Heart left ventricle (tissue), 13 donors: ENCODE data around the gene DOCK7.

ENCODE experiments used
- POLR2A ChIP-seq, 2 donors: fragments of 450-650 bp; IDR thresholded peaks; one replicate each; pipeline ENCODE4 v1.6.1; 2017; ENCODE audit warnings: antibody characterized with exemption in 2 of 2, mild to moderate bottlenecking in 2 of 2, moderate library complexity in 2 of 2
- TF ChIP-seq, protein P1 (sequence below), 12 donors: fragments of 200-600 bp; sonication (generic) in 4 of 12; IDR thresholded peaks; one replicate each; pipeline versions ENCODE4 v1.5.0 to v1.8.0; 2018 to 2022; ENCODE audit warnings: antibody characterized with exemption in 12 of 12, mild to moderate bottlenecking in 5 of 12
- donor health status: ischemic (EF 13 %, LVEDD 7.1; RV severe dilation, severe dysfunction).
- donor health status: DM: no; HTN: yes; CAD: no.
- donor health status: DM: no; HTN: no; CAD: no.
- donor health status: ischemic (EF 25% LVEDD 6.9; RV normal size, moderate dysfunction).
- donor health status: ischemic (EF 25% LVEDD 5.7; RV mildly dilated, moderate dysfunction).
- donor health status: ischemic (EF 35%, LVEDD 5.7; RV mildly dilated, moderate dysfunction).
- donor health status: nonischemic (EF 11% LVEDD 7.7; RV severe dilation, severe dysfunction).
- donor health status: DM: yes; HTN: yes; CAD: no.
- donor health status: PGD.
- donor health status: ischemic (EF 29% LVEDD 5.4; RV normal size, mild dysfunction).
- donor health status: nonischemic (EF 23%, LVEDD 6.1; RV moderate dilation, normal function).

DNA sequence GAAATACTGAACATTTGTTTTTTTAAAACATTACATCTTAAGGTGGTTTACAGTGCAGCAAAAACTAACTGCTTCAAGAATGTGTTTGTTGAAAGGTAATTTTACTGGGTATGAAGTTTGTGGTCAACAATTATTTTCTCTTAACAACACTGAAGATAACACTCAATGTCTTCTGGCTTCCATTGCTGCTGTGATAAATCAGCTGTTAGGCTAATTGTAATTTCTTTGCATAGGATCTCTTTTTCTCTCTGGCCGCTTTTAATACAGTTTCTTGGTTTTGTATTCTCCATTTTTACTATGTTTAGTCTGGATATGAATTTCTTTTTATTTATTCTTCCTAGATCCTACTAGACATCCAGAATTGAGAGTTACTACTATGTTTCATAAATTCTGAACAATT lies 44.9 kb downstream of the DOCK7 start:
- TF ChIP-seq, protein P1, sequence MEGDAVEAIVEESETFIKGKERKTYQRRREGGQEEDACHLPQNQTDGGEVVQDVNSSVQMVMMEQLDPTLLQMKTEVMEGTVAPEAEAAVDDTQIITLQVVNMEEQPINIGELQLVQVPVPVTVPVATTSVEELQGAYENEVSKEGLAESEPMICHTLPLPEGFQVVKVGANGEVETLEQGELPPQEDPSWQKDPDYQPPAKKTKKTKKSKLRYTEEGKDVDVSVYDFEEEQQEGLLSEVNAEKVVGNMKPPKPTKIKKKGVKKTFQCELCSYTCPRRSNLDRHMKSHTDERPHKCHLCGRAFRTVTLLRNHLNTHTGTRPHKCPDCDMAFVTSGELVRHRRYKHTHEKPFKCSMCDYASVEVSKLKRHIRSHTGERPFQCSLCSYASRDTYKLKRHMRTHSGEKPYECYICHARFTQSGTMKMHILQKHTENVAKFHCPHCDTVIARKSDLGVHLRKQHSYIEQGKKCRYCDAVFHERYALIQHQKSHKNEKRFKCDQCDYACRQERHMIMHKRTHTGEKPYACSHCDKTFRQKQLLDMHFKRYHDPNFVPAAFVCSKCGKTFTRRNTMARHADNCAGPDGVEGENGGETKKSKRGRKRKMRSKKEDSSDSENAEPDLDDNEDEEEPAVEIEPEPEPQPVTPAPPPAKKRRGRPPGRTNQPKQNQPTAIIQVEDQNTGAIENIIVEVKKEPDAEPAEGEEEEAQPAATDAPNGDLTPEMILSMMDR (IDR thresholded peaks at IDR 0.05), result no peak
- TF ChIP-seq POLR2A (IDR thresholded peaks at IDR 0.05), result no peak
